ENCODE results near the gene SPN.
"Not testable (repeated sequence)": the region's sequence is repeated elsewhere in the genome, so short reads cannot be mapped to it uniquely, and the experiment has no call there.

SPN gene

GRCh38 chr16:29646947-29647346, 16.1 kb upstream of the SPN start:
- no peak for DNase-seq (ENCODE audit: low spot score)

- DNase-seq (ENCODE audit: low spot score) = no peak
Observed at GRCh38 chr16:29649588-29650494, 13.2 kb upstream of the SPN start.

- DNase-seq (ENCODE audit: low spot score) = no peak
Observed at GRCh38 chr16:29650771-29651170, 12.3 kb upstream of the SPN start.

- DNase-seq (ENCODE audit: low spot score) = no peak
Observed at GRCh38 chr16:29651774-29652349, 11.2 kb upstream of the SPN start.

- no peak for DNase-seq (ENCODE audit: low spot score)
Observed at GRCh38 chr16:29653471-29653870, 9.6 kb upstream of the SPN start.

- DNase-seq (ENCODE audit: low spot score) = not testable (repeated sequence)
Observed at GRCh38 chr16:29653890-29654289, 9.2 kb upstream of the SPN start.

- peak; percentile 42 for DNase-seq (ENCODE audit: low spot score)
Observed at GRCh38 chr16:29656688-29657523, 6.1 kb upstream of the SPN start.

GRCh38 chr16:29658705-29659104, 4.3 kb upstream of the SPN start:
- DNase-seq (ENCODE audit: low spot score) = no peak

- no peak for DNase-seq (ENCODE audit: low spot score)
Observed at GRCh38 chr16:29662000-29662728, 883 bp upstream of the SPN start.

GRCh38 chr16:29662729-29663015, 375 bp upstream of the SPN start:
- no peak for DNase-seq (ENCODE audit: low spot score)

GRCh38 chr16:29663807-29664090, 702 bp downstream of the SPN start:
- no peak for DNase-seq (ENCODE audit: low spot score)

GRCh38 chr16:29664091-29664921, 1.3 kb downstream of the SPN start:
- DNase-seq (ENCODE audit: low spot score) = no peak

- DNase-seq (ENCODE audit: low spot score) = no peak
Observed at GRCh38 chr16:29665294-29666077, 2.4 kb downstream of the SPN start.

- not testable (repeated sequence) for DNase-seq (ENCODE audit: low spot score)
Observed at GRCh38 chr16:29667322-29667610, 4.2 kb downstream of the SPN start.

- DNase-seq (ENCODE audit: low spot score) = no peak
Observed at GRCh38 chr16:29667755-29668154, 4.7 kb downstream of the SPN start.

GRCh38 chr16:29668267-29668666, 5.2 kb downstream of the SPN start:
- no peak for DNase-seq (ENCODE audit: low spot score)

GRCh38 chr16:29673501-29673900, 10.5 kb downstream of the SPN start:
- no peak for DNase-seq (ENCODE audit: low spot score)

- no peak for DNase-seq (ENCODE audit: low spot score)
Observed at GRCh38 chr16:29674188-29674587, 11.1 kb downstream of the SPN start.

GRCh38 chr16:29675811-29676643, 13.0 kb downstream of the SPN start:
- no peak for DNase-seq (ENCODE audit: low spot score)
